HepG2 (cell line): Measurements from ENCODE around the gene BLVRA. TPM values are rescaled to one million over a fixed set of nuclear protein-coding genes. Genes with fewer than 3 reads are reported as not detected.
A peak's percentile ranks its signal among the peaks of the same experiment; 100 is the strongest.
"Not testable (repeated sequence)": the region's sequence is repeated elsewhere in the genome, so short reads cannot be mapped to it uniquely, and the experiment has no call there.

Experiments
- ATAC-seq: fragments of 200-7000 bp; cut with Tn5 transposase; 3 replicates; pipeline ENCODE4 v1.9.1; 2020; ENCODE audit warnings: mild to moderate bottlenecking, moderate library complexity
- BruUV-seq: library from RNA; stranded (reverse); fragments of 400-500 nt; replicated peaks from 2 replicates; lab custom pipeline; 2021; lab: Mats Ljungman, UMichigan
- CTCF ChIA-PET: fragments of 300-600 bp; formaldehyde crosslinking; extraction: SDS; loops from one replicate; lab custom pipeline; 2021; ENCODE audit warnings: low total read pairs, inconsistent platforms, low intra/inter-chr PET ratio; lab: Yijun Ruan, JAX
- POLR2A ChIA-PET: fragments of 350-600 bp; sonication (Branson Sonifier 250); formaldehyde crosslinking; loops from one replicate; lab custom pipeline; 2020; ENCODE audit warnings: antibody characterized with exemption, inconsistent platforms; lab: Yijun Ruan, JAX
- DNase-seq: peaks from one replicate; pipeline ENCODE4 v3.0.0-alpha.2; 2015; ENCODE audit warnings: low spot score
- FAIRE-seq: peaks from 3 replicates; lab custom pipeline; 2011; peaks lifted over from hg19 to GRCh38; lab: Jason Lieb, UNC
- H2AFZ ChIP-seq: one replicate; pipeline ENCODE4 v1.6.1; 2011; ENCODE audit warnings: low read length, inconsistent platforms
- H3K27ac ChIP-seq: fragments of 300-600 bp; 3 replicates; pipeline ENCODE4 v1.8.0; 2011; ENCODE audit warnings: mixed run types, mild to moderate bottlenecking, mixed read lengths, low read length, inconsistent platforms; ENCODE audit not compliant: insufficient read depth; ENCODE audit errors: extremely low read length
- H3K27me3 ChIP-seq, 2 experiments: fragments of 200-600 bp in 1 of 2; 2 replicates in 1 of 2; 3 replicates in 1 of 2; pipeline versions ENCODE4 v1.6.0 to v1.8.0; 2011; ENCODE audit warnings: low read length in 2 of 2, mild to moderate bottlenecking in 2 of 2, moderate library complexity in 2 of 2, inconsistent platforms in 1 of 2; ENCODE audit not compliant: insufficient read depth in 2 of 2, control insufficient read depth in 1 of 2
- H3K36me3 ChIP-seq, 2 experiments: fragments of 200-600 bp in 1 of 2; replicated peaks in 1 of 2; 2 replicates in 1 of 2; 3 replicates in 1 of 2; pipeline versions ENCODE4 v1.5.1 to v1.8.0; 2011; ENCODE audit warnings: low read length in 2 of 2, inconsistent platforms in 1 of 2; ENCODE audit not compliant: insufficient read depth in 2 of 2, control insufficient read depth in 1 of 2
- H3K4me1 ChIP-seq: 2 replicates; pipeline ENCODE4 v1.5.1; 2012; ENCODE audit warnings: low read length, inconsistent platforms; ENCODE audit not compliant: insufficient read depth
- H3K4me2 ChIP-seq: 2 replicates; pipeline ENCODE4 v1.6.0; 2011; ENCODE audit warnings: low read depth, low read length, inconsistent platforms
- H3K4me3 ChIP-seq, 3 experiments: fragments of 200-600 bp in 1 of 3; sonication (generic), shearing (Covaris generic) in 1 of 3; replicated peaks in 1 of 3; 2 replicates each; pipeline ENCODE4 v1.5.1; 2011 to 2016; ENCODE audit warnings: low read length in 3 of 3, inconsistent platforms in 2 of 3, low read depth in 2 of 3, mild to moderate bottlenecking in 2 of 3, control low read depth in 1 of 3, mixed read lengths in 1 of 3; ENCODE audit not compliant: insufficient read depth in 1 of 3
- H3K79me2 ChIP-seq: one replicate; pipeline ENCODE4 v1.6.1; 2011; ENCODE audit warnings: low read length, inconsistent platforms; ENCODE audit not compliant: insufficient read depth
- H3K9ac ChIP-seq: 2 replicates; pipeline ENCODE4 v1.6.0; 2011; ENCODE audit warnings: mild to moderate bottlenecking, low read depth, low read length, inconsistent platforms; ENCODE audit not compliant: insufficient read depth
- H3K9me3 ChIP-seq: 2 replicates; pipeline ENCODE4 v1.5.1; 2012; ENCODE audit warnings: mild to moderate bottlenecking, low read length
- H4K20me1 ChIP-seq: 2 replicates; pipeline ENCODE4 v1.6.0; 2011; ENCODE audit warnings: inconsistent platforms, mild to moderate bottlenecking, low read length, moderate library complexity; ENCODE audit not compliant: insufficient read depth
- ARID5B ChIP-seq: IDR thresholded peaks from 2 replicates; pipeline ENCODE4 v1.4.0; 2020; ENCODE audit warnings: mild to moderate bottlenecking, missing genetic modification reagents
- DRAP1 ChIP-seq: IDR thresholded peaks from 2 replicates; pipeline ENCODE4 v1.6.1; 2016; ENCODE audit warnings: missing genetic modification reagents, missing compliant biosample characterization
- HNRNPL ChIP-seq: fragments of 200-400 bp; formaldehyde crosslinking; IDR thresholded peaks from 2 replicates; pipeline ENCODE4 v1.6.1; 2017; ENCODE audit warnings: mild to moderate bottlenecking, low read depth, low read length
- KAT7 ChIP-seq: IDR thresholded peaks from 2 replicates; pipeline ENCODE4 v1.6.1; 2018; ENCODE audit warnings: borderline replicate concordance, missing compliant biosample characterization
- MYC ChIP-seq: sonication (generic); formaldehyde crosslinking; IDR thresholded peaks from 2 replicates; pipeline ENCODE4 v1.9.0; 2021; ENCODE audit warnings: missing genetic modification reagents, borderline replicate concordance
- RFXAP ChIP-seq: sonication (generic); formaldehyde crosslinking; IDR thresholded peaks from 2 replicates; pipeline ENCODE4 v1.4.0; 2020; ENCODE audit warnings: missing genetic modification reagents, borderline replicate concordance
- SALL1 ChIP-seq: sonication (generic); formaldehyde crosslinking; IDR thresholded peaks from 2 replicates; pipeline ENCODE4 v1.8.0; 2022; ENCODE audit warnings: mild to moderate bottlenecking, missing genetic modification reagents
- ZFP91 ChIP-seq: sonication (generic); formaldehyde crosslinking; IDR thresholded peaks from 2 replicates; pipeline ENCODE4 v1.9.0; 2022; ENCODE audit warnings: missing genetic modification reagents, mild to moderate bottlenecking, borderline replicate concordance
- ZNF614 ChIP-seq: IDR thresholded peaks from 2 replicates; pipeline ENCODE4 v1.6.1; 2018; ENCODE audit warnings: missing biosample characterization, missing genetic modification reagents, inconsistent platforms, borderline replicate concordance
- WGBS: methylation state at CpG from one replicate; pipeline ENCODE4 v1.1.6; 2017; ENCODE audit warnings: low lambda C conversion rate; 5-methylcytosine and 5-hydroxymethylcytosine counted together
- in situ Hi-C: cut with HindIII; loops from 2 replicates; pipeline ENCODE4 v1.10.0; 2017; ENCODE audit warnings: low pct_unique_long_range_greater_than_20kb; ENCODE audit not compliant: extremely low pct_ligation_motif_present
- intact Hi-C: fragments of 100-400 bp; cut with micrococcal nuclease; formaldehyde crosslinking; loops from one replicate; pipeline ENCODE4 v1.10.0; 2022; ENCODE audit not compliant: unreplicated experiment
- polyA plus RNA-seq, 8 experiments: library from polyadenylated mRNA; depleted of rRNA in 3 of 8; stranded (reverse) in 7 of 8; unstranded in 1 of 8; fragments of >200 nt; fragmentation: Illumina TruSeq in 4 of 8; extraction: Trizol in 4 of 8; gene quantifications; 2 replicates each; pipeline versions ENCODE4 v1.2.1 to v1.2.3, GENCODE V29; 2011 to 2016; ENCODE audit warnings: low read depth in 4 of 8, missing spikeins in 1 of 8, mixed read lengths in 1 of 8; ENCODE audit not compliant: insufficient read depth in 1 of 8
- total RNA-seq, 5 experiments: library from RNA; depleted of rRNA; stranded (reverse); fragments of >200 nt; fragmentation: Illumina TruSeq; extraction: Trizol; gene quantifications; 2 replicates each; pipeline ENCODE4 v1.2.3, GENCODE V29; 2016; ENCODE audit warnings: low read depth in 1 of 5

The BLVRA gene
- total and polyA plus RNA-seq, 2 of the 13 experiments (the other 11 are each of a cell fraction or from before 2014, with no cell fraction given): 39.2 to 64.2 TPM

- H3K9ac ChIP-seq, FAIRE-seq, H3K79me2 ChIP-seq, DNase-seq, BruUV-seq, CTCF ChIA-PET, H3K4me2 ChIP-seq, intact Hi-C loops, H3K27me3 ChIP-seq, H2AFZ ChIP-seq, H3K9me3 ChIP-seq, H3K27ac ChIP-seq, in situ Hi-C loops, H4K20me1 ChIP-seq, POLR2A ChIA-PET, ATAC-seq, H3K4me3 ChIP-seq: not testable (repeated sequence)
- peaks cover 30% of the 10 kb centered on the region for H3K4me1 ChIP-seq
- WGBS: 98% methylated on average over 2 of the region's 2 CpGs
- peaks cover 1 to 14% of the 10 kb centered on the region in 2 experiments; a peak in 3 of 5 replicates for H3K36me3 ChIP-seq
Observed at GRCh38 chr7:43775255-43775654, 16.8 kb downstream of the BLVRA start.

- H3K9me3 ChIP-seq, H3K36me3 ChIP-seq, H3K27me3 ChIP-seq, DNase-seq, FAIRE-seq, H3K79me2 ChIP-seq, in situ Hi-C loops, CTCF ChIA-PET, H4K20me1 ChIP-seq, H3K9ac ChIP-seq, intact Hi-C loops, H2AFZ ChIP-seq, ATAC-seq, H3K4me3 ChIP-seq: not testable (repeated sequence)
- Histone ChIP-seq H3K4me2 (peak overlapping the region; percentile 27; the same call in 1 of the 2 replicates), H3K27ac (peak overlapping the region; percentile 13), H3K4me1 (peaks cover 43% of the 10 kb centered on the region)
- 67% methylated on average over 10 of the region's 18 CpGs for WGBS
- BruUV-seq: TSS peak; percentile 68
- POLR2A ChIA-PET: interaction anchor here (0.7 to 1.8 kb wide), 5 partner anchors 9 to 196 kb away, joined by 3 to 8 read pairs (median 3); partner anchors contain the start of genes BLVRA, COA1 and STK17A
- TF ChIP-seq ARID5B: peak; percentile 79
- TF ChIP-seq MYC (CRISPR knock-in tag): peak; percentile 19; the same call in 1 of the 2 replicates
- 0 out of 2 replicates have a peak, but pooled peaks have one; percentile 34 for TF ChIP-seq DRAP1 (CRISPR knock-in tag)
- TF ChIP-seq RFXAP: 0 out of 2 replicates have a peak, but pooled peaks have one; percentile 21
- peak; percentile 56; the same call in 1 of the 2 replicates for TF ChIP-seq HNRNPL
- peak; percentile 36; the same call in 1 of the 2 replicates for TF ChIP-seq SALL1 (CRISPR knock-in tag)
- peak; percentile 44; the same call in 1 of the 2 replicates for TF ChIP-seq ZNF614 (CRISPR knock-in tag)
- TF ChIP-seq KAT7 (CRISPR knock-in tag): peak; percentile 58; the same call in 1 of the 2 replicates
- TF ChIP-seq ZFP91: peak; percentile 41; the same call in 1 of the 2 replicates
Observed at GRCh38 chr7:43778293-43779044, 20.0 kb downstream of the BLVRA start.
